B cell (primary cell): ENCODE measurements around the gene PRKCA. TPM values are rescaled to one million over a fixed set of nuclear protein-coding genes. Genes with fewer than 3 reads are reported as not detected.

ENCODE experiments used
- ATAC-seq: fragments of 200-7000 bp; cut with Tn5 transposase; one replicate; pipeline ENCODE4 v1.10.0; 2021; ENCODE audit warnings: low read depth, mild to moderate bottlenecking, moderate number of reproducible peaks, moderate library complexity
- CTCF ChIA-PET: fragments of 350-600 bp; sonication (Branson Sonifier 250); formaldehyde crosslinking; loops from one replicate; lab custom pipeline; 2021; ENCODE audit warnings: antibody characterized with exemption, inconsistent platforms; lab: Charles Lee
- POLR2A ChIA-PET: fragments of 350-600 bp; sonication (Branson Sonifier 250); formaldehyde crosslinking; loops from one replicate; lab custom pipeline; 2021; ENCODE audit warnings: antibody characterized with exemption; lab: Charles Lee
- DNase-seq: peaks from one replicate; pipeline ENCODE4 v3.0.0; 2013
- H2AFZ ChIP-seq: 2 replicates; pipeline ENCODE4 v1.6.1; 2012; ENCODE audit warnings: mild to moderate bottlenecking, low read depth, low read length; ENCODE audit not compliant: insufficient read depth, poor library complexity, severe bottlenecking
- H3K27ac ChIP-seq, 2 donors: 1 replicate in 1 of 2; 2 replicates in 1 of 2; pipeline ENCODE4 v1.5.1; 2012 to 2013; ENCODE audit warnings: low read length in 2 of 2, mild to moderate bottlenecking in 2 of 2, moderate library complexity in 1 of 2
- H3K27me3 ChIP-seq, 4 experiments: fragments of 200-600 bp in 1 of 4; sonication (generic) in 1 of 4; replicated peaks in 1 of 4; 1 replicate in 2 of 4; 2 replicates in 2 of 4; pipeline versions ENCODE4 v1.6.1 to v1.7.0; 2013 to 2016; ENCODE audit warnings: low read length in 3 of 4, mild to moderate bottlenecking in 2 of 4, mixed read lengths in 1 of 4, moderate library complexity in 1 of 4; ENCODE audit not compliant: insufficient read depth in 4 of 4, control insufficient read depth in 3 of 4; ENCODE audit errors: control extremely low read depth in 1 of 4
- H3K36me3 ChIP-seq, 2 experiments: replicated peaks in 1 of 2; 1 replicate in 1 of 2; 2 replicates in 1 of 2; pipeline versions ENCODE4 v1.6.1 to v1.7.1; 2013; ENCODE audit warnings: low read length in 1 of 2; ENCODE audit not compliant: insufficient read depth in 2 of 2, control insufficient read depth in 1 of 2; ENCODE audit errors: control extremely low read depth in 1 of 2, extremely low read depth in 1 of 2
- H3K4me1 ChIP-seq, 2 donors: fragments of 200-600 bp in 1 of 2; sonication (generic) in 1 of 2; 1 replicate in 1 of 2; 2 replicates in 1 of 2; pipeline versions ENCODE4 v1.5.1 to v1.6.1; 2013 to 2017; ENCODE audit warnings: low read length in 2 of 2; ENCODE audit not compliant: control insufficient read depth in 2 of 2, insufficient read depth in 2 of 2
- H3K4me2 ChIP-seq: replicated peaks from 2 replicates; pipeline ENCODE3; 2012; ENCODE audit warnings: mild to moderate bottlenecking, low read depth, low read length; ENCODE audit not compliant: poor library complexity, severe bottlenecking
- H3K4me3 ChIP-seq, 5 experiments: fragments of 200-600 bp in 1 of 5; sonication (generic) in 1 of 5; 1 replicate in 3 of 5; 2 replicates in 2 of 5; pipeline versions ENCODE4 v1.5.1 to v1.7.0; 2011 to 2016; ENCODE audit warnings: low read length in 4 of 5, mild to moderate bottlenecking in 4 of 5, low read depth in 2 of 5, control low read depth in 1 of 5, moderate library complexity in 1 of 5; ENCODE audit not compliant: insufficient read depth in 1 of 5; ENCODE audit errors: control extremely low read depth in 1 of 5, extremely low read depth in 1 of 5
- H3K79me2 ChIP-seq: fragments of 200-600 bp; sonication (generic); one replicate; pipeline ENCODE4 v1.6.0; 2016; ENCODE audit warnings: low read length; ENCODE audit not compliant: control insufficient read depth, insufficient read depth
- H3K9ac ChIP-seq: fragments of 200-600 bp; sonication (generic); 2 replicates; pipeline ENCODE4 v1.6.1; 2017; ENCODE audit warnings: mild to moderate bottlenecking, low read length, moderate library complexity
- H3K9me3 ChIP-seq, 3 donors: one replicate each; pipeline versions ENCODE4 v1.6.1 to v1.7.1; 2013; ENCODE audit warnings: low read length in 2 of 3; ENCODE audit not compliant: control insufficient read depth in 2 of 3, insufficient read depth in 1 of 3; ENCODE audit errors: control extremely low read depth in 1 of 3
- H4K20me1 ChIP-seq: 2 replicates; pipeline ENCODE4 v1.6.0; 2012; ENCODE audit warnings: mild to moderate bottlenecking, low read length; ENCODE audit not compliant: insufficient read depth, control insufficient read depth, poor library complexity, severe bottlenecking
- H3K27ac Mint-ChIP-seq: one replicate; pipeline ENCODE4 v1.8.0; 2021; ENCODE audit warnings: mixed read lengths
- H3K27me3 Mint-ChIP-seq: one replicate; pipeline ENCODE4 v1.8.0; 2021; ENCODE audit warnings: mixed read lengths
- H3K4me1 Mint-ChIP-seq: one replicate; pipeline ENCODE4 v1.8.0; 2021; ENCODE audit warnings: mixed read lengths
- H3K4me3 Mint-ChIP-seq: one replicate; pipeline ENCODE4 v1.8.0; 2021; ENCODE audit warnings: mixed read lengths
- H3K9me3 Mint-ChIP-seq: one replicate; pipeline ENCODE4 v1.8.0; 2022; ENCODE audit warnings: mixed read lengths; ENCODE audit not compliant: insufficient read depth
- CTCF ChIP-seq: fragments of 200-600 bp; IDR thresholded peaks from one replicate; pipeline ENCODE4 v1.8.0; 2022; ENCODE audit warnings: antibody characterized with exemption, mild to moderate bottlenecking
- EZH2 ChIP-seq: IDR thresholded peaks from 2 replicates; pipeline ENCODE4 v1.6.1; 2012; ENCODE audit warnings: borderline replicate concordance, low read depth, mild to moderate bottlenecking, moderate library complexity, low read length; ENCODE audit not compliant: insufficient read depth, poor library complexity, severe bottlenecking
- WGBS: methylation state at CpG from one replicate; pipeline ENCODE4 v1.1.5; 2013; ENCODE audit warnings: missing lambda C conversion rate; ENCODE audit not compliant: insufficient coverage; 5-methylcytosine and 5-hydroxymethylcytosine counted together
- intact Hi-C: fragments of 100-400 bp; cut with micrococcal nuclease; formaldehyde crosslinking; loops from one replicate; pipeline ENCODE4 v1.10.0; 2022
- polyA plus RNA-seq: library from polyadenylated mRNA; depleted of rRNA; stranded (reverse); fragments of >200 nt; gene quantifications from 2 replicates; pipeline ENCODE4 v1.2.3, GENCODE V29; 2012
- total RNA-seq, 2 donors: library from RNA; stranded (reverse); fragments of 120-200 nt in 1 of 2; gene quantifications; 1 replicate in 1 of 2; 2 replicates in 1 of 2; pipeline versions ENCODE4 v1.2.3 to v1.2.4, GENCODE V29; 2013 to 2022

Gene PRKCA
- total and polyA plus RNA-seq, 2 donors (not counting 1 experiment from before 2014, with no cell fraction given) = 0.33 to 7.7 TPM

DNA sequence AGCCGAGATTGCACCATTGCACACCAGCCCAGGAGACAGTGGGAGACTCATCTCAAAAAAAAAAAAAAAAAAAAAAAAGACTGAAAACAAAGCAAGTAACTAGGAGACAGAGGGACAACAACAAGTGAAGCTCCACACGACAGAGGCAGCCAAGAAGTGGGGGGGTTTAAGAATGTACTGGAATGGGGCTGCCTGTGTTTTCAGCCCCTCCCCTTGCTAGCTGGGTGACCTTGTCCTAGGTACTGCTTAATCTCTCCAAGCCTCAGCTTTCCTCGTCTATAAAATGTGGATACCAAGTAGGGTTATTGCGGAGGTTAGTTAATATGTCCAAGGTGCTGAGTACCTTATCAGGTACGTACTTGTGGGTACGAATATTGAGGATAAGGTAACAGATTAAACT, 368.7 kb downstream of the PRKCA start:
- H3K27ac ChIP-seq = no peak overlapping the region
- 100% methylated on average over 1 of the region's 6 CpGs for WGBS
- ChIA-PET CTCF (no interaction called here), POLR2A (no interaction called here)
- Mint-ChIP-seq H3K27me3 (peaks cover 10% of the 10 kb centered on the region), H3K9me3 (no peaks in the 10 kb centered on the region), H3K4me1 (peaks cover 7% of the 10 kb centered on the region), H3K4me3 (no peak overlapping the region), H3K27ac (no peak overlapping the region)
- H3K27me3 ChIP-seq = no peaks in the 10 kb centered on the region
- intact Hi-C loops = no loop called here
- no peaks in the 10 kb centered on the region for H3K4me1 ChIP-seq
- DNase-seq = no peak
- no peak overlapping the region for H3K9ac ChIP-seq
- H3K9me3 ChIP-seq = no peaks in the 10 kb centered on the region
- no peak overlapping the region for H3K4me3 ChIP-seq
- ATAC-seq = no peak
- no peak overlapping the region for H2AFZ ChIP-seq
- H3K36me3 ChIP-seq = no peaks in the 10 kb centered on the region
- no peak overlapping the region for H3K4me2 ChIP-seq
- no peaks in the 10 kb centered on the region for H4K20me1 ChIP-seq
- no peaks in the 10 kb centered on the region for H3K79me2 ChIP-seq
- no peak for TF ChIP-seq EZH2
- no peak for TF ChIP-seq CTCF

- no peaks in the 10 kb centered on the region for H3K27me3 Mint-ChIP-seq
- Histone ChIP-seq H3K27ac (no peak overlapping the region), H2AFZ (no peak overlapping the region), H3K4me1 (no peaks in the 10 kb centered on the region), H4K20me1 (no peaks in the 10 kb centered on the region), H3K9me3 (peaks cover 0 to 3% (median 0%) of the 10 kb centered on the region in 3 donors), H3K4me2 (no peak overlapping the region), H3K27me3 (no peaks in the 10 kb centered on the region), H3K4me3 (no peak overlapping the region), H3K79me2 (no peaks in the 10 kb centered on the region), H3K36me3 (no peaks in the 10 kb centered on the region), H3K9ac (no peak overlapping the region)
- ChIA-PET CTCF (interaction anchor here (1.1 kb wide), 1 partner anchor 19 kb away, joined by 3 read pairs; no protein-coding TSS in a partner anchor), POLR2A (no interaction called here)
- 51% methylated on average over 6 of the region's 8 CpGs for WGBS
- peaks cover 6% of the 10 kb centered on the region for H3K9me3 Mint-ChIP-seq
- no peak overlapping the region for H3K27ac Mint-ChIP-seq
- H3K4me1 Mint-ChIP-seq = peaks cover 7% of the 10 kb centered on the region
- intact Hi-C loops = no loop called here
- H3K4me3 Mint-ChIP-seq = no peak overlapping the region
- TF ChIP-seq CTCF = no peak
- TF ChIP-seq EZH2 = no peak
- ATAC-seq (no peak), DNase-seq (no peak)
Measured at GRCh38 chr17:66673668-66674276, 371.4 kb downstream of the PRKCA start.
